ENCODE results near the gene C1orf52. TPM values are rescaled to one million over a fixed set of nuclear protein-coding genes. Genes with fewer than 3 reads are reported as not detected.
A peak's percentile ranks its signal among the peaks of the same experiment; 100 is the strongest.

The C1orf52 gene
- total RNA-seq, 1 experiment from 2014 or later = 41.9 TPM

- DNase-seq (ENCODE audit: low read depth) = no peak
Measured at GRCh38 chr1:85230305-85230977, 29.0 kb downstream of the C1orf52 start.

GRCh38 chr1:85229574-85230097 lies 29.8 kb downstream of the C1orf52 start:
- peak; percentile 5 for DNase-seq (ENCODE audit: low read depth)

- DNase-seq (ENCODE audit: low read depth) = no peak
Measured at GRCh38 chr1:85228972-85229371, 30.5 kb downstream of the C1orf52 start.

GRCh38 chr1:85225624-85226380 lies 33.7 kb downstream of the C1orf52 start:
- DNase-seq (ENCODE audit: low read depth) = no peak

- no peak for DNase-seq (ENCODE audit: low read depth)
Measured at GRCh38 chr1:85224734-85225623, 34.5 kb downstream of the C1orf52 start.

- no peak for DNase-seq (ENCODE audit: low read depth)
Measured at GRCh38 chr1:85224295-85224694, 35.2 kb downstream of the C1orf52 start.

GRCh38 chr1:85223334-85223733 lies 36.1 kb downstream of the C1orf52 start:
- no peak for DNase-seq (ENCODE audit: low read depth)

- DNase-seq (ENCODE audit: low read depth) = no peak
Measured at GRCh38 chr1:85220756-85221201, 38.7 kb downstream of the C1orf52 start.

GRCh38 chr1:85219853-85220610 lies 39.4 kb downstream of the C1orf52 start:
- DNase-seq (ENCODE audit: low read depth) = no peak

GRCh38 chr1:85216697-85217096 lies 42.8 kb downstream of the C1orf52 start:
- no peak for DNase-seq (ENCODE audit: low read depth)

- no peak for DNase-seq (ENCODE audit: low read depth)
Measured at GRCh38 chr1:85214654-85215053, 44.8 kb downstream of the C1orf52 start.

GRCh38 chr1:85208488-85208887 lies 51.0 kb downstream of the C1orf52 start:
- no peak for DNase-seq (ENCODE audit: low read depth)

GRCh38 chr1:85203573-85204171 lies 55.8 kb downstream of the C1orf52 start:
- no peak for DNase-seq (ENCODE audit: low read depth)

- no peak for DNase-seq (ENCODE audit: low read depth)
Measured at GRCh38 chr1:85202864-85203255, 56.6 kb downstream of the C1orf52 start.

- DNase-seq (ENCODE audit: low read depth) = no peak
Measured at GRCh38 chr1:85202092-85202863, 57.2 kb downstream of the C1orf52 start.

- DNase-seq (ENCODE audit: low read depth) = peak; percentile 60
Measured at GRCh38 chr1:85201340-85202091, 57.9 kb downstream of the C1orf52 start.

GRCh38 chr1:85200463-85201339 lies 58.8 kb downstream of the C1orf52 start, which contains the start of gene SYDE2:
Gene SYDE2 (minus strand): TSS chr1:85201016. CDS start chr1:85200996, 20 bp downstream.
- peak; percentile 86 for DNase-seq (ENCODE audit: low read depth)

Data from HT1080 (cell line).